GM18526 (cell line): Measurements from ENCODE around the gene ADI1.

Source experiments
- POLR2A ChIP-seq: IDR thresholded peaks from 3 replicates; pipeline ENCODE4 v1.6.1; 2011; ENCODE audit not compliant: insufficient read length; ENCODE audit errors: extremely low read depth

The ADI1 gene

GRCh38 chr2:3535794-3536681 is 16.7 kb upstream of the ADI1 start:
- TF ChIP-seq POLR2A: no peak

- TF ChIP-seq POLR2A: no peak
Observed at GRCh38 chr2:3535467-3535793, 16.1 kb upstream of the ADI1 start.

- no peak for TF ChIP-seq POLR2A
Observed at GRCh38 chr2:3534251-3534814, 15.0 kb upstream of the ADI1 start.

GRCh38 chr2:3533836-3534235 is 14.5 kb upstream of the ADI1 start:
- TF ChIP-seq POLR2A: no peak

GRCh38 chr2:3532941-3533340 is 13.6 kb upstream of the ADI1 start:
- no peak for TF ChIP-seq POLR2A

- no peak for TF ChIP-seq POLR2A
Observed at GRCh38 chr2:3529316-3530025, 10.1 kb upstream of the ADI1 start.

- TF ChIP-seq POLR2A: no peak
Observed at GRCh38 chr2:3527886-3528785, 8.8 kb upstream of the ADI1 start.

- TF ChIP-seq POLR2A: no peak
Observed at GRCh38 chr2:3526871-3527270, 7.5 kb upstream of the ADI1 start.

- TF ChIP-seq POLR2A: no peak
Observed at GRCh38 chr2:3523551-3524041, 4.3 kb upstream of the ADI1 start.

GRCh38 chr2:3522961-3523421 is 3.7 kb upstream of the ADI1 start:
- no peak for TF ChIP-seq POLR2A

- no peak for TF ChIP-seq POLR2A
Observed at GRCh38 chr2:3520591-3520990, 1.3 kb upstream of the ADI1 start.

- peak; percentile 96 for TF ChIP-seq POLR2A
Observed at GRCh38 chr2:3518496-3519254, 656 bp downstream of the ADI1 start.

- no peak for TF ChIP-seq POLR2A
Observed at GRCh38 chr2:3517948-3518495, 1.3 kb downstream of the ADI1 start.

- no peak for TF ChIP-seq POLR2A
Observed at GRCh38 chr2:3516831-3517230, 2.5 kb downstream of the ADI1 start.
